ENCODE data around the gene KLK14.

Gene KLK14

DNA sequence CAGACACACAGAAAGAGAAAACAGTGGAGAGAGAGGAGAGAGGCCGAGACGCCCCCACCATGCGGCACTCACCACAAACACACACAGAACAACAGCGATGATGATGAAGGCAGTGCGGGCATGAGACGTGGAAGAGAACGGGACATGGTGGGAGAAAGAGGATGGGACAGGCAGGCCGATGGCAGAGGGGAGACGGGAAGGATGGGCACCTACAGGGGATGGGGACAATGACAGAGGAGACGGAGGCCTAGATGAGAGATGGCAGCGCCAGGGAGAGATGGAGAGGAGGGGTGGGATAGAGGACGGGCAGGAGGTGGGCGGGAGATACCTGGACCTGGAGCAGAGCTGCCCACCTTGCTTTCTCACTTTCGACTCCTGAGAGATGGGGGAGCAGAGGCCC lies 1.1 kb upstream of the KLK14 start:
- no peak overlapping the region for H3K4me3 ChIP-seq (ENCODE audit: control insufficient read depth, low read depth, low read length)
- no peak for TF ChIP-seq CTCF (IDR thresholded peaks at IDR 0.05; ENCODE audit: control insufficient read depth, insufficient read depth, low read depth, low read length, missing control alignments)
- no peak for DNase-seq (ENCODE audit: low read depth)

GRCh38 chr19:51083181-51083580 lies 494 bp upstream of the KLK14 start:
- no peak for DNase-seq (ENCODE audit: low read depth)
- no peak for TF ChIP-seq CTCF (IDR thresholded peaks at IDR 0.05; ENCODE audit: control insufficient read depth, insufficient read depth, low read depth, low read length, missing control alignments)
- no peak overlapping the region for H3K4me3 ChIP-seq (ENCODE audit: control insufficient read depth, low read depth, low read length)

- H3K4me3 ChIP-seq (ENCODE audit: control insufficient read depth, low read depth, low read length), result no peak overlapping the region
- DNase-seq (ENCODE audit: low read depth), result no peak
- no peak for TF ChIP-seq CTCF (IDR thresholded peaks at IDR 0.05; ENCODE audit: control insufficient read depth, insufficient read depth, low read depth, low read length, missing control alignments)
Measured at GRCh38 chr19:51081476-51081875, 1.2 kb downstream of the KLK14 start.

- DNase-seq (ENCODE audit: low read depth), result no peak
- no peak overlapping the region for H3K4me3 ChIP-seq (ENCODE audit: control insufficient read depth, low read depth, low read length)
- no peak for TF ChIP-seq CTCF (IDR thresholded peaks at IDR 0.05; ENCODE audit: control insufficient read depth, insufficient read depth, low read depth, low read length, missing control alignments)
Measured at GRCh38 chr19:51079481-51080110, 3.1 kb downstream of the KLK14 start.

DNA sequence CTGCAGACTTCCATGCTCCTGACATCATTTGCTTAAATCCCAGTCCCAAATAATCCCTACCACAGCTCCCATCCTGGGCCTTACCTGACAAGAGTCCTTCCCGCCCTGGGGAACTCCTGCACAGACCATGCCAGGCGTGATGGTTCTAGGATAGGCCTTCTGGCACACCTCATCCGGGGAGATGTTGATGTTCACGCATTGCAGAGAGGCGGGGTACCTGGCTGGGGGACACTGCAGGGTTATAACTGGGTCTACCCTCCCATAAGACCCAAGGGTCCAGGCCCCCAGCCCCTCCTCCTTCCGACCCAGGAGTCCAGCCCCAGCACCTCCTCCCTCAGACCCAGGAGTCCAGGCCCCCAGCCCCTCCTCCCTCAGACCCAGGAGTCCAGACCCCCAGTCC lies 4.0 kb downstream of the KLK14 start:
- no peak for TF ChIP-seq CTCF (IDR thresholded peaks at IDR 0.05; ENCODE audit: control insufficient read depth, insufficient read depth, low read depth, low read length, missing control alignments)
- H3K4me3 ChIP-seq (ENCODE audit: control insufficient read depth, low read depth, low read length), result no peak overlapping the region
- no peak for DNase-seq (ENCODE audit: low read depth)

- no peak for TF ChIP-seq CTCF (IDR thresholded peaks at IDR 0.05; ENCODE audit: control insufficient read depth, insufficient read depth, low read depth, low read length, missing control alignments)
- DNase-seq (ENCODE audit: low read depth), result no peak
- no peak overlapping the region for H3K4me3 ChIP-seq (ENCODE audit: control insufficient read depth, low read depth, low read length)
Measured at GRCh38 chr19:51078104-51078503, 4.6 kb downstream of the KLK14 start.
